T-helper 17 cell (primary cell): ENCODE data around the gene DNAH2. TPM values are rescaled to one million over a fixed set of nuclear protein-coding genes. Genes with fewer than 3 reads are reported as not detected.

Experiments used
- ATAC-seq: fragments of 150-1000 bp; cut with Tn5 transposase; 2 replicates; pipeline ENCODE4 v1.10.0; 2021; ENCODE audit warnings: mild to moderate bottlenecking, moderate library complexity
- DNase-seq, 3 donors: peaks; one replicate each; pipeline versions ENCODE4 v3.0.0 to v3.0.0-alpha.2; 2020 to 2021
- H3K9me3 ChIP-seq: one replicate; pipeline ENCODE4 v1.7.0; 2013; ENCODE audit warnings: low read length, mild to moderate bottlenecking; ENCODE audit not compliant: control insufficient read depth, poor library complexity, severe bottlenecking
- H3K27ac Mint-ChIP-seq: one replicate; pipeline ENCODE4 v1.8.0; 2022; ENCODE audit warnings: mild to moderate bottlenecking, moderate library complexity, mixed read lengths
- H3K27me3 Mint-ChIP-seq: one replicate; pipeline ENCODE4 v1.8.0; 2022; ENCODE audit warnings: mixed read lengths
- H3K36me3 Mint-ChIP-seq: one replicate; pipeline ENCODE4 v1.8.0; 2022; ENCODE audit warnings: low read depth, mixed read lengths
- H3K4me1 Mint-ChIP-seq: one replicate; pipeline ENCODE4 v1.8.0; 2022; ENCODE audit warnings: mild to moderate bottlenecking, mixed read lengths
- H3K4me3 Mint-ChIP-seq: one replicate; pipeline ENCODE4 v1.8.0; 2022; ENCODE audit warnings: mild to moderate bottlenecking, moderate library complexity, mixed read lengths
- total RNA-seq, 4 donors: library from RNA in 2 of 4; stranded (reverse) in 2 of 4; gene quantifications; one replicate each; pipeline ENCODE4 v1.2.3 and lab custom pipeline; 2022 to 2026

DNAH2 gene
- total RNA-seq, 2 donors from 2014 or later, result 0.31 TPM; not detected in 1

- Mint-ChIP-seq H3K4me1 (peaks cover 38% of the 10 kb centered on the region), H3K4me3 (peak overlapping the region; percentile 100), H3K36me3 (peaks cover 8% of the 10 kb centered on the region), H3K27ac (peak overlapping the region; percentile 100), H3K27me3 (no peaks in the 10 kb centered on the region)
- ATAC-seq, result no peak
- H3K9me3 ChIP-seq, result no peaks in the 10 kb centered on the region
- no peak for DNase-seq
Measured at GRCh38 chr17:7846063-7846735, 128.7 kb downstream of the DNAH2 start.

- Mint-ChIP-seq H3K27ac (no peak overlapping the region), H3K36me3 (peaks cover 5% of the 10 kb centered on the region), H3K27me3 (no peaks in the 10 kb centered on the region), H3K4me3 (peak overlapping the region; percentile 100), H3K4me1 (peaks cover 40% of the 10 kb centered on the region)
- DNase-seq (no peak), ATAC-seq (no peak)
- H3K9me3 ChIP-seq, result no peaks in the 10 kb centered on the region
Measured at GRCh38 chr17:7846765-7847661, 129.5 kb downstream of the DNAH2 start.

GRCh38 chr17:7848131-7848579 lies 130.6 kb downstream of the DNAH2 start:
- ATAC-seq (no peak), DNase-seq (no peak)
- Mint-ChIP-seq H3K4me1 (peaks cover 29% of the 10 kb centered on the region), H3K27ac (no peak overlapping the region), H3K4me3 (peak overlapping the region; percentile 19), H3K27me3 (no peaks in the 10 kb centered on the region), H3K36me3 (no peaks in the 10 kb centered on the region)
- no peaks in the 10 kb centered on the region for H3K9me3 ChIP-seq

GRCh38 chr17:7848739-7849129 lies 131.2 kb downstream of the DNAH2 start:
- Mint-ChIP-seq H3K27ac (no peak overlapping the region), H3K4me1 (peaks cover 24% of the 10 kb centered on the region), H3K27me3 (no peaks in the 10 kb centered on the region), H3K36me3 (no peaks in the 10 kb centered on the region), H3K4me3 (no peak overlapping the region)
- no peak for ATAC-seq
- no peaks in the 10 kb centered on the region for H3K9me3 ChIP-seq
- no peak for DNase-seq

- Mint-ChIP-seq H3K27me3 (no peaks in the 10 kb centered on the region), H3K36me3 (no peaks in the 10 kb centered on the region), H3K27ac (peak overlapping the region; percentile 21), H3K4me3 (peak overlapping the region; percentile 61), H3K4me1 (peaks cover 20% of the 10 kb centered on the region)
- H3K9me3 ChIP-seq, result no peaks in the 10 kb centered on the region
- DNase-seq, result no peak
- no peak for ATAC-seq
Measured at GRCh38 chr17:7849130-7849750, 131.7 kb downstream of the DNAH2 start.

- no peaks in the 10 kb centered on the region for H3K9me3 ChIP-seq
- Mint-ChIP-seq H3K4me3 (peak overlapping the region; percentile 61), H3K36me3 (no peaks in the 10 kb centered on the region), H3K4me1 (peaks cover 17% of the 10 kb centered on the region), H3K27me3 (no peaks in the 10 kb centered on the region), H3K27ac (peak overlapping the region; percentile 21)
- ATAC-seq (no peak), DNase-seq (no peak)
Measured at GRCh38 chr17:7849751-7850504, 132.4 kb downstream of the DNAH2 start.

- Mint-ChIP-seq H3K27me3 (no peaks in the 10 kb centered on the region), H3K4me1 (peaks cover 15% of the 10 kb centered on the region), H3K36me3 (no peaks in the 10 kb centered on the region), H3K4me3 (peak overlapping the region; percentile 82), H3K27ac (peak overlapping the region; percentile 81)
- peak in 1 of 3 donors; percentile 13 for DNase-seq
- no peaks in the 10 kb centered on the region for H3K9me3 ChIP-seq
- ATAC-seq, result peak; percentile 4
Measured at GRCh38 chr17:7850701-7851437, 133.3 kb downstream of the DNAH2 start.

GRCh38 chr17:7851438-7852261 lies 134.1 kb downstream of the DNAH2 start:
- peak; percentile 92 to 96 (median 94) for DNase-seq
- Mint-ChIP-seq H3K4me3 (peak overlapping the region; percentile 82), H3K4me1 (peaks cover 13% of the 10 kb centered on the region), H3K27ac (peak overlapping the region; percentile 81), H3K27me3 (no peaks in the 10 kb centered on the region), H3K36me3 (no peaks in the 10 kb centered on the region)
- H3K9me3 ChIP-seq, result no peaks in the 10 kb centered on the region
- ATAC-seq, result peak; percentile 84

GRCh38 chr17:7852262-7852670 lies 134.7 kb downstream of the DNAH2 start:
- Mint-ChIP-seq H3K4me1 (peaks cover 13% of the 10 kb centered on the region), H3K4me3 (peak overlapping the region; percentile 82), H3K27ac (peak overlapping the region; percentile 81), H3K36me3 (no peaks in the 10 kb centered on the region), H3K27me3 (no peaks in the 10 kb centered on the region)
- no peaks in the 10 kb centered on the region for H3K9me3 ChIP-seq
- no peak for ATAC-seq
- DNase-seq, result no peak

GRCh38 chr17:7852919-7853690 lies 135.6 kb downstream of the DNAH2 start:
- Mint-ChIP-seq H3K36me3 (no peaks in the 10 kb centered on the region), H3K27me3 (no peaks in the 10 kb centered on the region), H3K4me3 (peak overlapping the region; percentile 39), H3K4me1 (peaks cover 13% of the 10 kb centered on the region), H3K27ac (peak overlapping the region; percentile 81)
- H3K9me3 ChIP-seq, result no peaks in the 10 kb centered on the region
- DNase-seq (no peak), ATAC-seq (no peak)

- Mint-ChIP-seq H3K4me1 (peaks cover 15% of the 10 kb centered on the region), H3K27ac (peak overlapping the region; percentile 81), H3K4me3 (peak overlapping the region; percentile 39), H3K27me3 (no peaks in the 10 kb centered on the region), H3K36me3 (no peaks in the 10 kb centered on the region)
- ATAC-seq (no peak), DNase-seq (no peak)
- H3K9me3 ChIP-seq, result no peaks in the 10 kb centered on the region
Measured at GRCh38 chr17:7853691-7854038, 136.1 kb downstream of the DNAH2 start.
